PC-3 (cell line): ENCODE data around the gene ZCCHC2. TPM values are rescaled to one million over a fixed set of nuclear protein-coding genes. Genes with fewer than 3 reads are reported as not detected.

Experiments
- ATAC-seq: fragments of 200-7000 bp; cut with Tn5 transposase; 2 replicates; pipeline ENCODE4 v1.9.1; 2020; ENCODE audit warnings: mild to moderate bottlenecking, moderate library complexity
- BruUV-seq: library from RNA; stranded (reverse); fragments of 400-500 nt; replicated peaks from 2 replicates; lab custom pipeline; 2021; lab: Mats Ljungman, UMichigan
- CTCF ChIA-PET: fragments of 300-600 bp; sonication (Branson Sonifier 250); formaldehyde crosslinking; loops from one replicate; lab custom pipeline; 2022; ENCODE audit warnings: antibody characterized with exemption; lab: Charles Lee
- POLR2A ChIA-PET: fragments of 300-600 bp; sonication (Branson Sonifier 250); formaldehyde crosslinking; loops from one replicate; lab custom pipeline; 2022; ENCODE audit warnings: antibody characterized with exemption; ENCODE audit not compliant: unreplicated experiment; lab: Charles Lee
- DNase-seq: peaks from one replicate; pipeline ENCODE4 v3.0.0-alpha.2; 2015
- H2AFZ ChIP-seq: fragments of 300-600 bp; sonication (generic); 2 replicates; pipeline ENCODE4 v1.6.0; 2016; ENCODE audit warnings: antibody characterized with exemption, low read length
- H3F3A ChIP-seq: fragments of 300-600 bp; sonication (generic); one replicate; pipeline ENCODE4 v1.6.0; 2017; ENCODE audit warnings: antibody characterized with exemption, low read length, control low read depth, mild to moderate bottlenecking; ENCODE audit not compliant: unreplicated experiment
- H3K27ac ChIP-seq: fragments of 300-600 bp; sonication (generic); 2 replicates; pipeline ENCODE4 v1.5.1; 2016; ENCODE audit warnings: mild to moderate bottlenecking, low read length
- H3K27me3 ChIP-seq: fragments of 300-600 bp; sonication (generic); 2 replicates; pipeline ENCODE4 v1.6.1; 2016; ENCODE audit warnings: low read length, mixed read lengths
- H3K36me3 ChIP-seq: fragments of 300-600 bp; sonication (generic); 2 replicates; pipeline ENCODE4 v1.6.1; 2016; ENCODE audit warnings: low read depth, mixed run types, low read length, mixed read lengths
- H3K4me1 ChIP-seq: fragments of 300-600 bp; sonication (generic); 2 replicates; pipeline ENCODE4 v1.5.1; 2016; ENCODE audit warnings: low read length; ENCODE audit not compliant: insufficient read depth
- H3K4me2 ChIP-seq: fragments of 300-600 bp; sonication (generic); 2 replicates; pipeline ENCODE4 v1.6.0; 2016; ENCODE audit warnings: low read length
- H3K4me3 ChIP-seq: fragments of 300-600 bp; sonication (generic); 2 replicates; pipeline ENCODE4 v1.5.1; 2016; ENCODE audit warnings: mild to moderate bottlenecking, low read length, mixed read lengths
- H3K79me2 ChIP-seq: fragments of 300-600 bp; sonication (generic); 2 replicates; pipeline ENCODE4 v1.6.1; 2017; ENCODE audit warnings: low read length, mixed read lengths
- H3K9ac ChIP-seq: fragments of 300-600 bp; sonication (generic); 2 replicates; pipeline ENCODE4 v1.6.0; 2016; ENCODE audit warnings: mild to moderate bottlenecking, low read length
- H3K9me2 ChIP-seq: fragments of 300-600 bp; sonication (generic); replicated peaks from 2 replicates; pipeline ENCODE4 v1.6.1; 2016; ENCODE audit warnings: mixed run types, low read length, mixed read lengths
- H3K9me3 ChIP-seq: fragments of 300-600 bp; sonication (generic); 2 replicates; pipeline ENCODE4 v1.6.1; 2016; ENCODE audit warnings: low read length, mixed read lengths
- H4K20me1 ChIP-seq: fragments of 300-600 bp; sonication (generic); 2 replicates; pipeline ENCODE4 v1.6.1; 2016; ENCODE audit warnings: low read length, mixed read lengths
- EZH2 ChIP-seq: fragments of 300-600 bp; sonication (generic); IDR thresholded peaks from one replicate; pipeline ENCODE4 v1.6.1; 2017; ENCODE audit warnings: antibody characterized with exemption, mild to moderate bottlenecking, low read length; ENCODE audit not compliant: unreplicated experiment
- EZH2phosphoT487 ChIP-seq: fragments of 300-600 bp; sonication (generic); IDR thresholded peaks from 2 replicates; pipeline ENCODE4 v1.6.1; 2018; ENCODE audit warnings: mild to moderate bottlenecking, antibody characterized with exemption, low read length, borderline replicate concordance
- intact Hi-C: fragments of 100-400 bp; cut with micrococcal nuclease; formaldehyde crosslinking; loops from 2 replicates; pipeline ENCODE4 v1.9.0; 2023
- total RNA-seq: library from RNA; depleted of rRNA; stranded (reverse); fragments of >200 nt; gene quantifications from 2 replicates; pipeline ENCODE4 v1.2.3, GENCODE V29; 2014
- TF ChIP-seq, protein P1 (sequence below): fragments of 300-600 bp; sonication (generic); conservative IDR thresholded peaks from 2 replicates; pipeline ENCODE4 v1.5.1; 2017; ENCODE audit warnings: antibody characterized with exemption, low read depth, mild to moderate bottlenecking, low read length

The ZCCHC2 gene
- total RNA-seq, 1 experiment from 2014 or later: 17.3 TPM

DNA sequence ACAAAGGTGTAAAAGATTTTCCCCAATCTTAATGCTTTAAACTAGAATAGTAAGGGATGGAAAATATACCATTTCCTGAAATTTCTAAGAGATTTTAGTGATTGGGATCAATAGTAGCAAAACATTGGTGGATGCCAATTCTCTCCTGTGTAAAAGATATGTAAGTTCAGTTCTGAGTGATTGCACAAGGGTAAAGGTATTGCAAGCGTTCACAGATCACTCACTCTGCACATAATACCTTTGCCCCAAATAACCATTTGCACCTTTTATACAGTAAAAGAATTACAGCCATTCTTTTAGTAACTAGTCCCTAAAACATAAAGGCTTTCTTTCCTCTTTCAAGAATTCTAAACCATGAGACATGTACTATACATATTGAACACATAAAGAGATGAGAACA lies 13.0 kb upstream of the ZCCHC2 start:
- no peaks in the 10 kb centered on the region for H4K20me1 ChIP-seq
- no peak for ATAC-seq
- no peak overlapping the region for H3K4me3 ChIP-seq
- ChIA-PET POLR2A (no interaction called here), CTCF (no interaction called here)
- H3K36me3 ChIP-seq: peaks cover 7% of the 10 kb centered on the region; the same call in 1 of the 2 replicates
- intact Hi-C loops: no loop called here
- H3K79me2 ChIP-seq: no peaks in the 10 kb centered on the region
- no peak for DNase-seq
- H3K9me2 ChIP-seq: no peaks in the 10 kb centered on the region
- no peak for TF ChIP-seq EZH2
- TF ChIP-seq EZH2phosphoT487: no peak
- H3K27ac ChIP-seq: no peak overlapping the region
- H3K9me3 ChIP-seq: peaks cover 12% of the 10 kb centered on the region
- no peaks in the 10 kb centered on the region for H3F3A ChIP-seq
- peaks cover 4% of the 10 kb centered on the region; the same call in 1 of the 2 replicates for H3K4me1 ChIP-seq
- H3K9ac ChIP-seq: no peak overlapping the region
- H2AFZ ChIP-seq: no peak overlapping the region
- no TSS peak for BruUV-seq
- H3K27me3 ChIP-seq: no peaks in the 10 kb centered on the region
- H3K4me2 ChIP-seq: no peak overlapping the region

DNA sequence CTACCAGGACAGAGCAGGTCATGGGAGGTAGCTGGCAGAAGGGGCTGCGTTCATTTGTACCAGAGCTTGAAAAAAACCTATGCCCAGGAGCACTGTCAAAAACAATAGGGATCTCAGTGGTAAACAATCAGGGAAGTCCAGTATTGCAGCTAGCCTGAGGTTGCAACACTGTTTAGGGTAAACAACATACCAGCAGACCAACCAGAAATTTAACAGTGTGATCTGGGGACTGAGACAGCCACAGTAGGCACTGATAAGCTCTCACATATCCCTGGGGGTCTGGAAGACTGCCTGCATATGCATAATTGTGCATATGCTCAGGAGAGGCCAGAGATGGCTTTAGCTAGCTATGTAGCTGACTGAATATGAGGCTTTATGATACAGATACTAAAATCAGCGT lies 12.0 kb upstream of the ZCCHC2 start:
- intact Hi-C loops: no loop called here
- no peaks in the 10 kb centered on the region for H3K79me2 ChIP-seq
- H3K36me3 ChIP-seq: peaks cover 7% of the 10 kb centered on the region; the same call in 1 of the 2 replicates
- ChIA-PET POLR2A (interaction anchor here (0.6 kb wide), 1 partner anchor 27 kb away, joined by 3 read pairs; no protein-coding TSS in a partner anchor), CTCF (no interaction called here)
- H3K27ac ChIP-seq: no peak overlapping the region
- no peaks in the 10 kb centered on the region for H3K27me3 ChIP-seq
- no TSS peak for BruUV-seq
- H3K4me1 ChIP-seq: peaks cover 3% of the 10 kb centered on the region; the same call in 1 of the 2 replicates
- ATAC-seq (no peak), DNase-seq (no peak)
- peaks cover 17% of the 10 kb centered on the region for H3K9me3 ChIP-seq
- H2AFZ ChIP-seq: no peak overlapping the region
- no peaks in the 10 kb centered on the region for H3F3A ChIP-seq
- TF ChIP-seq, protein P1, sequence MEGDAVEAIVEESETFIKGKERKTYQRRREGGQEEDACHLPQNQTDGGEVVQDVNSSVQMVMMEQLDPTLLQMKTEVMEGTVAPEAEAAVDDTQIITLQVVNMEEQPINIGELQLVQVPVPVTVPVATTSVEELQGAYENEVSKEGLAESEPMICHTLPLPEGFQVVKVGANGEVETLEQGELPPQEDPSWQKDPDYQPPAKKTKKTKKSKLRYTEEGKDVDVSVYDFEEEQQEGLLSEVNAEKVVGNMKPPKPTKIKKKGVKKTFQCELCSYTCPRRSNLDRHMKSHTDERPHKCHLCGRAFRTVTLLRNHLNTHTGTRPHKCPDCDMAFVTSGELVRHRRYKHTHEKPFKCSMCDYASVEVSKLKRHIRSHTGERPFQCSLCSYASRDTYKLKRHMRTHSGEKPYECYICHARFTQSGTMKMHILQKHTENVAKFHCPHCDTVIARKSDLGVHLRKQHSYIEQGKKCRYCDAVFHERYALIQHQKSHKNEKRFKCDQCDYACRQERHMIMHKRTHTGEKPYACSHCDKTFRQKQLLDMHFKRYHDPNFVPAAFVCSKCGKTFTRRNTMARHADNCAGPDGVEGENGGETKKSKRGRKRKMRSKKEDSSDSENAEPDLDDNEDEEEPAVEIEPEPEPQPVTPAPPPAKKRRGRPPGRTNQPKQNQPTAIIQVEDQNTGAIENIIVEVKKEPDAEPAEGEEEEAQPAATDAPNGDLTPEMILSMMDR: no peak
- no peak for TF ChIP-seq EZH2phosphoT487
- no peak for TF ChIP-seq EZH2
- H3K9me2 ChIP-seq: no peaks in the 10 kb centered on the region
- no peaks in the 10 kb centered on the region for H4K20me1 ChIP-seq
- no peak overlapping the region for H3K4me3 ChIP-seq
- H3K9ac ChIP-seq: no peak overlapping the region
- no peak overlapping the region for H3K4me2 ChIP-seq

DNA sequence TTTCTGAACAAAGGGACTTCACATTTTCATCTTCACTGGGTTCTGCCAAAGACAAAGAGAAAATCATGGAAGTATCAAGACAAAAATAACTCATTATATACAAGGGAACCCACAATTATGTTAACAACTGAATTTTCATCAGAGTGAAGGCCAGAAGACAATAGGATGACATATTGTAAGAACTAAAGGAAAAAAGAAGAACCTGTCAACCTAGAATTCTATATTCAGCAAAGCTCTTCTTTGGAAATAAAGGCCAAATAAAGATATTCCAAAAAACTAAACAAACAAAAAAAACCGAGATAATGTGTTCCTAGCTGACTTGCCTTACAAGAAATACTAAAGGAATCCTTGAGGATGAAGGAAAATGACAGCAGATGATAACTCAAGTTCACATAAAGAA lies 10.3 kb upstream of the ZCCHC2 start:
- TF ChIP-seq EZH2: no peak
- no peak for TF ChIP-seq EZH2phosphoT487
- TF ChIP-seq, protein P1: no peak
- POLR2A ChIA-PET: no interaction called here
- H3K27ac ChIP-seq: no peak overlapping the region
- no peak overlapping the region for H3K9ac ChIP-seq
- BruUV-seq: no TSS peak
- no peak for DNase-seq
- no peak overlapping the region for H3K4me3 ChIP-seq
- H3F3A ChIP-seq: no peaks in the 10 kb centered on the region
- H3K9me3 ChIP-seq: peaks cover 17% of the 10 kb centered on the region
- H3K4me2 ChIP-seq: no peak overlapping the region
- H3K36me3 ChIP-seq: peaks cover 7% of the 10 kb centered on the region; the same call in 1 of the 2 replicates
- H3K27me3 ChIP-seq: no peaks in the 10 kb centered on the region
- no peaks in the 10 kb centered on the region for H3K79me2 ChIP-seq
- no peak overlapping the region for H2AFZ ChIP-seq
- CTCF ChIA-PET: no interaction called here
- no peaks in the 10 kb centered on the region for H3K4me1 ChIP-seq
- intact Hi-C loops: no loop called here
- H4K20me1 ChIP-seq: no peaks in the 10 kb centered on the region
- no peaks in the 10 kb centered on the region for H3K9me2 ChIP-seq
- ATAC-seq: no peak
